Measurements from ENCODE around the gene SLC7A4.
"Not testable (repeated sequence)": the region's sequence is repeated elsewhere in the genome, so short reads cannot be mapped to it uniquely, and the experiment has no call there.

Gene SLC7A4

DNA sequence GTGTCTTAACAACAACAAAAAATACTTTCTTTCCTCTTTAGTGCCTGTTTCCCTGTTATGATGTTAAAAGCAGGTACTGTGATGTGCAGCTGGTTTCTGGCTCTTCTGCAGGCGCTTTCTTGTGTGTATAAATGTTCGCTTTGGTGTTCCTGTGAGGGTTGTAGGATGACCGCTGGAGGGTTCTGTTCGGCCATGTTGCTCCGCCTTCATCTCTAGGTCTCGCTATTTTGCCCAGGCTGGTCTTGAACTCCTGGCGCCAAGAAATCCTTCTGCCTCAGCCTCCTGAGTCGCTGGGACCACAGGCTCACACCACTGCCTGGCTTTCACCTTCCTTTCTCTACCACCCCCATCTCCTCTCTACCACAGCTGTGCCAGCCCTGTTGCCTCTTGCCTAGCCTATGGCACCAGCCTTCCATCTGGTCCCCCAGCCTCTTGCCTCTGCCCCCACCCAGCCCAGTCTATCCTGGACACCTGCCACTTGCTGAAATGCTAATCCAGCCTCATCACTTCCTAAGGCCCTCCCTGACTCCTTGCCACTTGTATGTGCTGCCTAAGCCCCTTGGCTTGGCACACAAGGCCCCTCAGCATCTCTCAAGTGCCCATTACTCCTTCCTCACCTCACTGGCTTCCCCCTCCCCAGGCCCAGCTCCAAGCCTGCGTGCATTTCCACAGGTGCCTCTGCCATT is 18.9 kb upstream of the SLC7A4 start:
- Histone ChIP-seq H3K27me3 (replicated peaks; ENCODE audit: control insufficient read depth, insufficient read depth, low read length, poor library complexity, severe bottlenecking) (no peaks in the 10 kb centered on the region), H3K36me3 (ENCODE audit: control insufficient read depth, insufficient read depth, low read length) (no peaks in the 10 kb centered on the region), H3K27ac (ENCODE audit: insufficient read depth, low read length, poor library complexity, severe bottlenecking) (no peak overlapping the region), H3K9me3 (ENCODE audit: control insufficient read depth, low read length) (no peaks in the 10 kb centered on the region), H3K4me1 (ENCODE audit: control insufficient read depth, insufficient read depth, low read length, poor library complexity, severe bottlenecking) (peaks cover 10% of the 10 kb centered on the region), H3K4me3 (ENCODE audit: insufficient read depth, low read depth, low read length, poor library complexity, severe bottlenecking) (no peak overlapping the region)
- no peak for DNase-seq

GRCh38 chr22:21048965-21049364 is 16.6 kb upstream of the SLC7A4 start:
- H3K36me3 ChIP-seq (ENCODE audit: control insufficient read depth, insufficient read depth, low read length); DNase-seq; H3K27me3 ChIP-seq (replicated peaks; ENCODE audit: control insufficient read depth, insufficient read depth, low read length, poor library complexity, severe bottlenecking); H3K27ac ChIP-seq (ENCODE audit: insufficient read depth, low read length, poor library complexity, severe bottlenecking); H3K4me3 ChIP-seq (ENCODE audit: insufficient read depth, low read depth, low read length, poor library complexity, severe bottlenecking); H3K9me3 ChIP-seq (ENCODE audit: control insufficient read depth, low read length): not testable (repeated sequence)
- peaks cover 18% of the 10 kb centered on the region for H3K4me1 ChIP-seq (ENCODE audit: control insufficient read depth, insufficient read depth, low read length, poor library complexity, severe bottlenecking)

DNA sequence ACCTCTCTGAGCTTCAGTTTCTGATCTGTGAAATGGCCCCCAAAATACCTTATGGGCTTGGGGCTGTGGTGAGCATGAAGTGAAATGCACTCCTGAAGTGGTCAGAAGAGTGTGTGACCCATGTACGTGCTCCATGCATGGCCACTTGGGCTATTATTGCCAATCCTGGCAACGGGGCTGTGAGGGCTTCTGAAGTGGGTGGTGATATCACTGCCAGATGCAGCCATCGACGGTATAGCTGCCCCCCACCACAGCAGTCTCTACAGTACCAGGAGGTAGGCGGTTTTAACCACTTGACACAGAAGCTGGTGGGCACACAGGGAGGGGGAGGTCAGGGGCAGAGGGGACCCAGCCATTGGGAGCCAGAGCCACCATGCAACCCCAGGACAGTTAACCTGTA is 16.1 kb upstream of the SLC7A4 start:
- H3K27ac ChIP-seq (ENCODE audit: insufficient read depth, low read length, poor library complexity, severe bottlenecking) = not testable (repeated sequence)

DNA sequence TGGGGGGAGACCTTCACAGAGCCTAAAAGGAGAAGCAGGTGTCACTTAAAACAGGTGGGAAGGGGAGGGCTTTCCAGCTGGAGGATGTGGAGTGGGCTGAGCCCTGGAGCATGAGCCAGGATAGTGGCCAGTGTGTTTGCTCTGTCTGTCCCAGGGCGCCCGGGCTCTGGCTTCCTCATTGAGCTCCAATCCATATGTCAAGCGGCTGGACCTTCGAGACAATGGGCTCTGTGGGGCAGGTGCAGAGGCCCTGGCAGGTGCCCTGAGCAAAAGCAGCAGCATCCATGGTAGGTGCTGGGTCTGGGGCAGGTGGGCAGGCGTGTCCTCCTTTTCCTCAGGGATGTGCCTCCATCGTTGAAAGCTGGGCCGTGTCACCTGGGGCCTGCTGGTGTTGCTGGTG is 15.4 kb upstream of the SLC7A4 start:
- no peaks in the 10 kb centered on the region for H3K36me3 ChIP-seq (ENCODE audit: control insufficient read depth, insufficient read depth, low read length)
- DNase-seq = no peak
- no peak overlapping the region for H3K27ac ChIP-seq (ENCODE audit: insufficient read depth, low read length, poor library complexity, severe bottlenecking)
- H3K9me3 ChIP-seq (ENCODE audit: control insufficient read depth, low read length) = no peaks in the 10 kb centered on the region
- H3K27me3 ChIP-seq (replicated peaks; ENCODE audit: control insufficient read depth, insufficient read depth, low read length, poor library complexity, severe bottlenecking) = no peaks in the 10 kb centered on the region
- H3K4me3 ChIP-seq (ENCODE audit: insufficient read depth, low read depth, low read length, poor library complexity, severe bottlenecking) = no peak overlapping the region
- H3K4me1 ChIP-seq (ENCODE audit: control insufficient read depth, insufficient read depth, low read length, poor library complexity, severe bottlenecking) = peaks cover 20% of the 10 kb centered on the region

More for the DNA sequence above, 16.1 kb upstream of the SLC7A4 start:
- not testable (repeated sequence) for H3K9me3 ChIP-seq (ENCODE audit: control insufficient read depth, low read length); DNase-seq; H3K27me3 ChIP-seq (replicated peaks; ENCODE audit: control insufficient read depth, insufficient read depth, low read length, poor library complexity, severe bottlenecking); H3K4me3 ChIP-seq (ENCODE audit: insufficient read depth, low read depth, low read length, poor library complexity, severe bottlenecking); H3K36me3 ChIP-seq (ENCODE audit: control insufficient read depth, insufficient read depth, low read length)
- H3K4me1 ChIP-seq (ENCODE audit: control insufficient read depth, insufficient read depth, low read length, poor library complexity, severe bottlenecking) = peaks cover 20% of the 10 kb centered on the region

DNA sequence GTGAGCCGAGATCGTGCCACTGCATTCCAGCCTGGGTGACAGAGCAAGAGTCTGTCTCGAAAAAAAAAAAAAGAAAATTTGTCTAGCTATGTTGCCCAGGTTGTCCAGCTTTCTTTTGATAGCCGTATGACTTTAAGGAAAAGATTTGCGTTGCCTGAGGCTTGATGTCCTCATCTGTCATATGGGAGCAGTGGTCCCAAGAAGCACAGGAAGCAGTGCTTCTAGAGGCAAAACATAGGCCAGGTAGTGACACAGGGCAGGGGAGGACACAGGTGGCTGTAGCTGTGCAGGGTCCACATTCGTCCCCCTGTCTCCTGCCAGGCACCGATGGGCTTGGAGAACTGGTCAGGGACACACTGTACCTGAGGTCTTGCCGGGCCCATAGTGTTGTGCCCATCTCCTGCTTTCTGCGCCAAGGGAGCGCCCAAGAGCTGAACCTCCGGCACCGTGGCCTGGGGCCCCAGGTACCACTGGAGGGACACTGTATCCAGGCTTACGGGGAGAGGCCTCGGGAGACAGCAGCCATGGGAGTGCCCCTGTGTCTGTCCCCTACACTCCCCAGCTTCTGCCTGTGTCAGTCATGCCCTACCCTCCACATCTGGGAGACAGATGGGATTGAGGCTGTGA is 14.8 kb upstream of the SLC7A4 start:
- H3K4me3 ChIP-seq (ENCODE audit: insufficient read depth, low read depth, low read length, poor library complexity, severe bottlenecking) = no peak overlapping the region
- H3K9me3 ChIP-seq (ENCODE audit: control insufficient read depth, low read length) = no peaks in the 10 kb centered on the region
- H3K27me3 ChIP-seq (replicated peaks; ENCODE audit: control insufficient read depth, insufficient read depth, low read length, poor library complexity, severe bottlenecking) = no peaks in the 10 kb centered on the region
- peaks cover 20% of the 10 kb centered on the region for H3K4me1 ChIP-seq (ENCODE audit: control insufficient read depth, insufficient read depth, low read length, poor library complexity, severe bottlenecking)
- H3K36me3 ChIP-seq (ENCODE audit: control insufficient read depth, insufficient read depth, low read length) = no peaks in the 10 kb centered on the region
- no peak for DNase-seq
- no peak overlapping the region for H3K27ac ChIP-seq (ENCODE audit: insufficient read depth, low read length, poor library complexity, severe bottlenecking)

GRCh38 chr22:21045585-21046294 is 13.4 kb upstream of the SLC7A4 start, which contains the start of gene LRRC74B:
LRRC74B (plus strand) TSS chr22:21045946; CDS start chr22:21045987, 41 bp downstream.
- Histone ChIP-seq H3K27me3 (replicated peaks; ENCODE audit: control insufficient read depth, insufficient read depth, low read length, poor library complexity, severe bottlenecking) (no peaks in the 10 kb centered on the region), H3K4me1 (ENCODE audit: control insufficient read depth, insufficient read depth, low read length, poor library complexity, severe bottlenecking) (peaks cover 20% of the 10 kb centered on the region), H3K4me3 (ENCODE audit: insufficient read depth, low read depth, low read length, poor library complexity, severe bottlenecking) (no peak within 1 kb of the TSS), H3K36me3 (ENCODE audit: control insufficient read depth, insufficient read depth, low read length) (no peaks in the 10 kb centered on the region), H3K27ac (ENCODE audit: insufficient read depth, low read length, poor library complexity, severe bottlenecking) (no peak within 1 kb of the TSS), H3K9me3 (ENCODE audit: control insufficient read depth, low read length) (no peaks in the 10 kb centered on the region)
- peak; percentile 17 to 34 (median 18) for DNase-seq

- Histone ChIP-seq H3K4me3 (ENCODE audit: insufficient read depth, low read depth, low read length, poor library complexity, severe bottlenecking) (no peak overlapping the region), H3K27ac (ENCODE audit: insufficient read depth, low read length, poor library complexity, severe bottlenecking) (no peak overlapping the region), H3K4me1 (ENCODE audit: control insufficient read depth, insufficient read depth, low read length, poor library complexity, severe bottlenecking) (peaks cover 20% of the 10 kb centered on the region), H3K27me3 (replicated peaks; ENCODE audit: control insufficient read depth, insufficient read depth, low read length, poor library complexity, severe bottlenecking) (no peaks in the 10 kb centered on the region), H3K36me3 (ENCODE audit: control insufficient read depth, insufficient read depth, low read length) (no peaks in the 10 kb centered on the region), H3K9me3 (ENCODE audit: control insufficient read depth, low read length) (no peaks in the 10 kb centered on the region)
- no peak for DNase-seq
Measured at GRCh38 chr22:21044931-21045584, 12.7 kb upstream of the SLC7A4 start.

- H3K9me3 ChIP-seq (ENCODE audit: control insufficient read depth, low read length) = no peaks in the 10 kb centered on the region
- peaks cover 20% of the 10 kb centered on the region for H3K4me1 ChIP-seq (ENCODE audit: control insufficient read depth, insufficient read depth, low read length, poor library complexity, severe bottlenecking)
- no peak overlapping the region for H3K4me3 ChIP-seq (ENCODE audit: insufficient read depth, low read depth, low read length, poor library complexity, severe bottlenecking)
- no peaks in the 10 kb centered on the region for H3K36me3 ChIP-seq (ENCODE audit: control insufficient read depth, insufficient read depth, low read length)
- H3K27me3 ChIP-seq (replicated peaks; ENCODE audit: control insufficient read depth, insufficient read depth, low read length, poor library complexity, severe bottlenecking) = no peaks in the 10 kb centered on the region
- H3K27ac ChIP-seq (ENCODE audit: insufficient read depth, low read length, poor library complexity, severe bottlenecking) = no peak overlapping the region
- no peak for DNase-seq
Measured at GRCh38 chr22:21043860-21044535, 11.6 kb upstream of the SLC7A4 start.

DNA sequence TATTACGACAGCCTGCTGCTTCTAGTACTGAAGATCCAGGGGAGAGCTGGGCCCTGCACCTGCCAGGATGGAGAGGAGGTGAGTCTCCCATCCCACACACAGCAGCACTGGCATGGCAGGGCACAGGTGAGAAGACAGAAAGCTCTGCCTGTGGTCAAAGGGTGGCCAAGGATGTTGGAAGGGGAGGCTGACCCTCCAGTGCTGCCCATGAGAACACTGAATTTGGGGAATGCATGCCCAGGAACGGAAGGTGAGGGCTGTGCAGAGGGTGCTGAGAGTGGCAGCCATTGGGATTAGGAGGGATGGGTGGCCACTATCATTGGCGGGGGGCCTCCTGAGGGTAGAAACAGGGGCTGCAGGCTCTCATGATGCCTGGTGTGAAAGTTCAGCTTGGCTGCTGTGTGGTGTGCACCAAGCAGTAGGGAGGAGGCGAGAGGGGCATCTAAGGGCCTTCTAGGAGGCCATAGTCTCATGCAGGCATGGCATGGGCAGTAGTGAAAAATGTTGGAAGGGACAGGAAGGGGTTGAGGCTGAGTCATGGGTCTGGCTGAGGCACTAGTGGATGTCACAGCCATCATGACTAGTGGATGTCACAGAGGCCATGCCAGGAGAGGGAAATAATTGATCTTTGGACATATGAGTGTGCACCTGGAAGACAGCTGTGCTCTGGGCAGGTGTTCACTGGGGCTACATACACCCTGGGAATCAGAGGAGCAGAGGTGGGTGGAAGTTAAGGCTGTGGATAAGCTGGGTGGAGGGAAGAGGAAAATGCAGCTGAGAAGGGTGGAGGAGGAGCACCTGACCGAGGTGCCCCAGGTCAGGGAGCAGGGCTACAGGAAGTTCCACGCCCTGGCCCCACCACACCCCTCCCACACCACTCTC is 10.9 kb upstream of the SLC7A4 start:
- H3K9me3 ChIP-seq (ENCODE audit: control insufficient read depth, low read length) = no peaks in the 10 kb centered on the region
- no peak overlapping the region for H3K4me3 ChIP-seq (ENCODE audit: insufficient read depth, low read depth, low read length, poor library complexity, severe bottlenecking)
- no peak for DNase-seq
- H3K27ac ChIP-seq (ENCODE audit: insufficient read depth, low read length, poor library complexity, severe bottlenecking) = no peak overlapping the region
- H3K4me1 ChIP-seq (ENCODE audit: control insufficient read depth, insufficient read depth, low read length, poor library complexity, severe bottlenecking) = peaks cover 20% of the 10 kb centered on the region
- no peaks in the 10 kb centered on the region for H3K27me3 ChIP-seq (replicated peaks; ENCODE audit: control insufficient read depth, insufficient read depth, low read length, poor library complexity, severe bottlenecking)
- no peaks in the 10 kb centered on the region for H3K36me3 ChIP-seq (ENCODE audit: control insufficient read depth, insufficient read depth, low read length)
